Measurements from ENCODE around the gene PUSL1.

The PUSL1 gene

DNA sequence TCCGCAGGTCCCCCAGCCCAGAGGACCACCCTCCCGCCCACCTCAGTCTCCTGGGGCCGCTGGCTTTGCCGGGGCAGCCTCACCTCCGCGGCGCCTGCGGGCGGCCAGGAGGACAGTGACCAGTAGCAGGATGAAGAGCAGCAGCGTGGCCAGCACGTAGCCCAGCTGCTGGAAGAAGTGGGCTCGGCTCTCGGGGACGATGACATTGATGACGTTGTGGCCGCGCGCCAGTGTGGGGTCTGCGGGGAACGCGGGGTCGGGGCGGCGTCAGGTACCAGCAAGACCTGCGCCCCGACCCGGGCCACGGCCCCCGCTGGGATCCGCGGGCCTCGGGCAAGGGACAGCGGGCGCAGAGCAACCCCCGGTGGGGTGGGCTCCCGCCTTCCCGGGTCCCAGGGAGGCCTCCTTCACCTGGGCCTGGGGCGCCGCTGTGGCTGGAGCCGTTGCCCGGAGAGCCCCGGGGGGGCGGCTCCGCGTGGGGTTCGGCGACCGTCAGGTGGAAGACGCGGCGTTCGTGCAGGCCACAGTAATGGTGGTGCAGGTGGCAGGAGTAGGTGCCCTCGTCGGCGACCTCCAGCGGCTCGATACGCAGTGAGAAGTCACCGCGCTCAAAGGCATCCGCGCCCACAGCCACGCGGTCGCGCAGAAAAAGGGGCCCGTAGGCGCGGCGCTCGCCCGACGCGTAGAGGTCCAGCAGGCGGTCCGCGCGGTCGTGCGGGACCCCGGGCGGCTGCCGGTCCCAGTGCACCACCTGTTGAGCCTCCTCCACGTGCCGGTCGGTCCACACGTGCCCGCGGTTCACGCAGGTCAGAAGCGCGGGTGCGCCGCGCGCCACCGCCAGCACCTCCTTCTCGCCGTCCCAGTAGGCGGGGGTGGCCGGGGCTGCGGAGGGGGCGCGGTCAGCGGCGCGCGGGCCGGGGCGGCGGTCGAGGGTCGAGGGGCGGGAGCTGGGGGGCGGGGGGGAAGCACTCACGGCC lies 46.2 kb downstream of the PUSL1 start:
- no peak for DNase-seq

DNA sequence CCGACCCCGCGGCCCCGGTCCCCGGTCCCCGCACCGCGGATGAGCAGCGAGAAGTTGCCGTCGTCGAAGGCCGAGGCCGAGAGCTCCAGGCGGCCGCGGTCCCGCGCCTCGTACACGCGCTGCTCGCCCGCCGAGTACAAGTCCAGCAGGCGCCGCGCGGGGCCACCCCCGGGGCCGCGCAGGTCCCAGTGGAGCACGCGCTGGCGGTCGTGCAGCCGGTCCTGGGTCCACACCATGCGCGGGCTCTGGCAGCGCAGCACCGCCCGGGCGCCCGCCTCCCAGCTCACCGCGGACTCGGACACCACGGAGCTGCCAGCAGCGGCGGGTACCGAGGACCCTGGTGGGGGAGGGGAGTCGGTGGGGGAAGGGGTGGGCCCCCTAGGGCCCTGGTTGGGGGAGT lies 47.0 kb downstream of the PUSL1 start:
- no peak for DNase-seq

DNA sequence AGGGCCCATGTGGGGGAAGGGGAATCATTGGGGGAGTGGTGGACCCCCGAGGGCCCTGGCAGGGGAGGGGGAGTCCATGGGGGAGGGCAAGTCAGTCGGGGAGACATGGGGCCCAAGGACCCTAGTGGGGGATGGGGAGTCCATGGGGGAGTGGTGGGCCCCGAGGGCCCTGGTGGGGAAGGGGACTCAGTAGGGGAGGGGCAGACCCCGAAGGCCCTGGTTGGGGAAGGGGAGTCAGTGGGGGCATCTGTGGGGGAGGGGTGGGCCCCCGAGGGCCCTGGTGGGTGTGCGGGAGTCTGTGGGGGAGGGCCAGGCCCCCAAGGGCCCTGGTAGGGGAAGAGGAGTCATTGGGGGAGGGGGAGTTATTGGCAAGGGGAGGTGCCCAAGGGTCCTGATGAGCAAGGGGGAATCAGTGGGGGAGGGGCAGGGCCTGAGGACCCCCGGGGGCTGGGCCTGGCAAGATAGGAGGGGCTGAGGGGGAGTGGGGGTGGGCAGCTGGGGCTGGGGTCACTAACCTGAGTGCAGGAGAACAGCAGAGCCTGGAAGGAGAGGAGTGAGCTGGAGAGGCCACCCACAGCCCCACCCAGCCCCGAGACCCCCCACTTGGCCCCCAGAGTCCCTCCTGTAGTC lies 47.9 kb downstream of the PUSL1 start:
- no peak for DNase-seq

DNA sequence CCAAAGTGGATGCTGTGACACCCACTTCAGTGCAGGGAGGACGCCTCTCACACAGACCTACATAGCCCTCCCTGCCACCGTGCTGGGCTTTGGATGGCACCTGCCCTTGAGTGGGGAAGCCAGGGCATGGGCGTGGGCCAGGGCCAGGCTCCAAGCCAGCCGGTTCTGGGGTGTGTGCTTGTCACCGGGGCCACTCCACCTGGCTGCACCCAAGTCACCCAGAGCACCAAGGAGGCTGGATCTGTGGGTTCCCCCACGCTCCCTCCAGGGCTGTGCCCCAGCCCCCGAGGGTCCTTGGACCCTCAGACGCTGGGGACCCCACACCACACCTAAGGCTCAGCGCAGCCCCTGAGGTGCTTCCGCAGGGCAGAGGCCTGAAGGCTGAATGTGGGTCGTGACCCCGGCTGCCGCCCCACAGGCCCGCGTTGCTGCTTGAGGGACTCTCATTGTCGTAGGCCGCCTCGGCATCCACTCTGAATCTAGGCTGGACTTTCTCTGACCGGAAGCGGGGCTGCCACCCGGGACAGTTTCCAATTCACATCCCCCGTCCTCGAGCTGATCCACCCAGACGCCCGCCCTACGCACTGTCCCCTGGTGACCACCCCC lies 48.5 kb downstream of the PUSL1 start:
- DNase-seq, result no peak

DNA sequence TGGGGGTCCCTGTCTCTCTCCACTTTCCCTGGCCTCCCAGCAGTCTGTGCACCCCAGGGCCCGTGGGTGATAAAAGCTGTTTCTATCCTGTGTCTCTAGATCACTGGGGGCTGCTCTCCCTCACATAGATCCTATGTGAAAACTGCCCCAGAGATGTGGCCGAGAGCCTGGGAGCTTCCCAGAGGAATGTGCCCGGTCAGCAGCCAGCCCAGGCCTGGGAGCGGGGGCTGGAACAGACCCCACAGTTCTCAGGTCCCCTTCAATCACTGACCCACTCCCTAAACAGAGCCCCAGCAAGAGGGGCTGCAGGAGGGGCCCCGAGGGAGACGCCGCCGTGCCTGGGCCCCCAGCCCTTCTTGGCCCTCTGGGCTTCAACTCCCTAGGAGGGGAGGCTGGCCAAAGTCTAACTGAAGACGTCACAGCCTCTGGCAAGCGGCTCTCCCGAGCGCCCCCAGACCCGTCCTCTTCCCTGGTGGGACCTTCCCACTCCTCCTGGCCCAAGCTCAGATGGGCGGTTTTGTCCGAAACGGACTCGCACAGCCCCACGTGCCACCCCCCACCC lies 49.6 kb downstream of the PUSL1 start:
- DNase-seq, result no peak

DNA sequence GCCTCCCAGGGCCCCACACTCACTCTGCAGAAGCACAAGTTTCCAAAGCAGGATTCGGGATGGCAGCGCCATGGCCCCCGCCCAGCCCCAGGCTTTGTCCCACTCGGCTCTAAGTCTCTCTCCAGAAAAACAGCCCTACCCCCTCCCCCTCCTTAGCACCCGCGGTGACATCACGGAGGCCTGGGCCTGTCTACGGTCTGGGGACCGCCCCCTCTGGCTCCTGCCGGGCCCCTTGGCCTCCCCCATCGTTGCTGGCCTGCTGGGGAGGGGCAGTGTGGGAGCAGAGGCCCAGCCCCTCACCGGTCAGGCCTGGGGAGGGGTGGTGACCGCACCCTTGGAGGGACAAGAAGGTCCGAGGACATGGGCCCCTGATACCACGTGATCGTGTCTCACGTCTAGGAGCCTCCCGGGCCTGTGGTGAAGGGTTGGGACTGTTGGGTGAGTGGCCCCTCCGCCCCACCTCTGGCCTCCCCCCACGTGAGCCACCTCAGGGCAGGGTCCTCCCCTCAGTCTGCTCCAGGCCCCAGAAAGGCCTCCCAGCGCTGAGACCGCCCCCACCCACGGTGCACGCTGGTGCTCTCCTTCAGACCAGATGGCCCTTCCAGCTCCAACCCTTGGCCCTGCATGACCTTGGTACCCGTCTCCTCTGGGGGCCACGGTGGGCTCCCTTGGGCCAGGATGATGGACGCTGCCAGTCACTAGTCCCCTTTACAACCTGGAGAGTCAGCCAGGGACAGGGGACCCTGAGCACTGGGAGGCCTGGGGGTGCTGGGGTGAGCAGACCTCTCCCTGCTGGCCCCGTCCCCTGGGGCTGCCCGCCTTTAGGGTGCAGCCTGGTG lies 50.3 kb downstream of the PUSL1 start, which contains the start of gene MXRA8:
Gene MXRA8, minus strand, starts transcription at position 123 of the 839 bp plus-strand sequence. Its CDS starts 51 bp downstream, at position 72.
- DNase-seq, result no peak

DNA sequence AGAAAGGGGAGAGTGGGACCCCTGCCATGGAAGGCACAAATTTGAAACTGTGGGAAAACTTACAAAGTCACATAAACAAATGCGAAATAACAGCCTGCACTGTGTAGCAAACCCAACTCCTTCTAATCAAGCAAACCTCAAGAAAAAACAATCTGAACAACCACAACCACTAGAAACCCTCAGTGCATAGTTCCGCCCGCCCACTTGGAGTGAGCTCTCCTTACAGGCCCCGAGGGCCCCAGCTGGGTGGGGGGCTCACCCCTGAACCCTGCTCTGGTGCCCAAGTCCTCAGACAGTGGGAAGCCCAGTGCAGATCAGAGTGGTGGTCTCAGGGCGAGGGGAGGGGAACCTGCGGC lies 50.9 kb downstream of the PUSL1 start:
- no peak for DNase-seq

DNA sequence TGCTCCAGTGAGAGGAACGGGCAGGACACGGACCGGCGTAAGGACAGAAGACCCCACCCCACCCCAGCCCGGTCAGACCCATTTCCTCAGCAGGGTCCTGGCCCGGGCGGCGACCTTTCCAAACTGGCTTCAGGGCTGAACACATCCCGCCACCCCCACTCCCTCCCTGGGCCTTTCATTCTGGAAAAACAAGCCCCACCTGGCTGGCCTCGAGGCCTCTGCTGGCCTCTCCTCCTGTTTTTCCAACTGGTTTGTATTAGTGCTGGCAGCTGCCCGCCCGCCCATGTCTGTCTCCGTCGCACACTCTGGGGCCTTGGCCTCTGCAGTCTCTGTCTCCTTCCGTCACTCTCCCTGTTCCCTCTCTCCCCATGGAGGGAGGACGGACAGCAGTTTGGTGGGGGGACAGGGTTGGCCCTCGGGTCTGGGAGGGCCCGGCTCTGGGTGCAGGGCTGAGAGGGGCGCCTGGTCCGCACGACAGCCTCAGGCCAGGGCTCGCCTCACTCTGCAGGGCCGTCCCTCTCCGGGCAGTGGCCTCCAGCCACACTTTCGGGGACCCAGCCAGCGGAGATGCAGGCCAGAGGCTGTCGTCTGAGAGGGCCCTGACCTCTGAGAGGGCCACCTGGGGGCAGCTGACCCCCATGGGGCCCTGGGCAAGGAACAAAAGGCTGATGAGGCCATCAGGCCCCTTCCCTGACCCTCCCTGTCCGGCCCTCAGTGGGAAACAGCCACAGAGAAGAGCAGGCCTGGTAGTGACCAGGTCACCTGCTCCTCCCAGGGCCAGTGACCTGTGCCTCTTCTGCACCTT lies 51.5 kb downstream of the PUSL1 start:
- no peak for DNase-seq

DNA sequence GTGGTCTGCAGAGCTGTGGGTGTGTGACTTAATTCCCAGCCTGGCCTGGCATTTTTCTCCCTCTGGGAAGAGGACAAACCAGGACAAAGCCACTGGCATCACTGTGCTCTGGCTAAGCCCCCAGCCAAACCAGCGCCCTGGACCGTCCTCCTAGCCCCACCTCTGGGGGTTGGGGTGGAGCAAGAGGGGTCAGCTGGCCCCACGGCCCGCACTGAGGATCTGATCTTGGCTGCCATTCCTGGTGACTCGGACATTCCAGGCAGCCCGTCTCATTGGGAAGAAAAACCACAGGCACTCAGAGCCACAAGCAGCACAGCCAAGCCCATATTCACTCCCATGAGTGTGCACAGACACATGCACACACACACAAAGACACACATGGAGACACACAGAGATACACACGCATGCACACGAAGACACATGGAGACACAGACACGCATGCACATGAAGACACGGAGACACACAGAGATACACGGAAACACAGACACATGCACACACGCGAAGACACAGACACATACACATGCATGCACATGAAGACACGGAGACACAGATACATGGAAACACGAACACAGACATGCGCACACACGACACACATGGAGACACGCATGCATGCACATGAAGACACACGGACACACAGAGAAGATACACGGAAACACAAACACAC lies 52.2 kb downstream of the PUSL1 start:
- no peak for DNase-seq

Data from NCI-H187 (cell line).